Measurements from ENCODE around the gene NPR2.

DNA sequence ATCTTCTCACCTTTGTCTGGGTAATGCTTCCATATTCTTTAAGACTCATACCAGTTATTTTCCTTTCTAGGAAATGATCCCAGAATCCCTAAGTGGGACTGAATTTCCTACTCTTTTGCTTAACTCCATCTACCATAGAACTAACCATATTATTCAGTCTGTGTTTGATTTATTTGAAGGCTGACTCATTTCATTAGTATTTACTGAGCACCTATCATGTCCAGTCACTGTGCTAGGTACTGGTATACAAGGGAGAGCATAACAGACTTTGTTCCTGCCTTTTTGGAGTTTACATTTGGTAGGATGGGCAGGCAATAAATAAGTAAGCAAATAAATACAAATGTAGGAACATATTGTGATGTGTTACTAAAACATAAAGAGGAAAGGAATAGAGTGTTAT lies 4.3 kb downstream of the NPR2 start:
- TF ChIP-seq, protein P1, sequence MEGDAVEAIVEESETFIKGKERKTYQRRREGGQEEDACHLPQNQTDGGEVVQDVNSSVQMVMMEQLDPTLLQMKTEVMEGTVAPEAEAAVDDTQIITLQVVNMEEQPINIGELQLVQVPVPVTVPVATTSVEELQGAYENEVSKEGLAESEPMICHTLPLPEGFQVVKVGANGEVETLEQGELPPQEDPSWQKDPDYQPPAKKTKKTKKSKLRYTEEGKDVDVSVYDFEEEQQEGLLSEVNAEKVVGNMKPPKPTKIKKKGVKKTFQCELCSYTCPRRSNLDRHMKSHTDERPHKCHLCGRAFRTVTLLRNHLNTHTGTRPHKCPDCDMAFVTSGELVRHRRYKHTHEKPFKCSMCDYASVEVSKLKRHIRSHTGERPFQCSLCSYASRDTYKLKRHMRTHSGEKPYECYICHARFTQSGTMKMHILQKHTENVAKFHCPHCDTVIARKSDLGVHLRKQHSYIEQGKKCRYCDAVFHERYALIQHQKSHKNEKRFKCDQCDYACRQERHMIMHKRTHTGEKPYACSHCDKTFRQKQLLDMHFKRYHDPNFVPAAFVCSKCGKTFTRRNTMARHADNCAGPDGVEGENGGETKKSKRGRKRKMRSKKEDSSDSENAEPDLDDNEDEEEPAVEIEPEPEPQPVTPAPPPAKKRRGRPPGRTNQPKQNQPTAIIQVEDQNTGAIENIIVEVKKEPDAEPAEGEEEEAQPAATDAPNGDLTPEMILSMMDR (IDR thresholded peaks at IDR 0.05), result no peak
- TF ChIP-seq POLR2A (IDR thresholded peaks at IDR 0.05), result no peak
